HEK293 (cell line): ENCODE results near the gene PPRC1.

Source experiments
- BCL11B ChIP-seq: fragments of 450-650 bp; formaldehyde crosslinking; IDR thresholded peaks from 2 replicates; pipeline ENCODE4 v1.5.1; 2016; ENCODE audit warnings: low read depth, missing biosample characterization, missing genetic modification characterization
- EGR2 ChIP-seq: fragments of 450-650 bp; formaldehyde crosslinking; IDR thresholded peaks from 2 replicates; pipeline ENCODE4 v1.5.1; 2016; ENCODE audit warnings: low read depth, missing biosample characterization, missing genetic modification characterization
- GLI2 ChIP-seq: fragments of 450-650 bp; formaldehyde crosslinking; IDR thresholded peaks from 2 replicates; pipeline ENCODE4; 2017; ENCODE audit warnings: missing biosample characterization, missing genetic modification characterization, low read depth, borderline replicate concordance
- GLIS1 ChIP-seq: fragments of 450-650 bp; formaldehyde crosslinking; IDR thresholded peaks from 2 replicates; pipeline ENCODE4 v1.5.1; 2016; ENCODE audit warnings: missing biosample characterization, missing genetic modification characterization
- GLIS2 ChIP-seq: fragments of 450-650 bp; formaldehyde crosslinking; IDR thresholded peaks from 2 replicates; pipeline ENCODE4 v1.5.1; 2016; ENCODE audit warnings: missing biosample characterization, missing genetic modification characterization
- HOXC10 ChIP-seq: sonication (generic); formaldehyde crosslinking; IDR thresholded peaks from 2 replicates; pipeline ENCODE4 v1.8.1; 2023; ENCODE audit warnings: mild to moderate bottlenecking, missing genetic modification reagents
- HOXD13 ChIP-seq: sonication (generic); formaldehyde crosslinking; IDR thresholded peaks from 2 replicates; pipeline ENCODE4 v1.8.0; 2022; ENCODE audit warnings: missing genetic modification reagents, borderline replicate concordance
- KLF1 ChIP-seq: fragments of 450-650 bp; formaldehyde crosslinking; IDR thresholded peaks from 2 replicates; pipeline ENCODE4 v1.5.1; 2016; ENCODE audit warnings: missing biosample characterization, missing genetic modification characterization
- KLF8 ChIP-seq: fragments of 450-650 bp; formaldehyde crosslinking; IDR thresholded peaks from 2 replicates; pipeline ENCODE4 v1.5.1; 2016; ENCODE audit warnings: missing biosample characterization, missing genetic modification characterization
- MEIS1 ChIP-seq: sonication (generic); formaldehyde crosslinking; IDR thresholded peaks from 2 replicates; pipeline ENCODE4 v1.8.1; 2022; ENCODE audit warnings: missing genetic modification reagents, mild to moderate bottlenecking, borderline replicate concordance
- MYNN ChIP-seq: fragments of 450-650 bp; formaldehyde crosslinking; IDR thresholded peaks from 2 replicates; pipeline ENCODE4 v1.5.1; 2016; ENCODE audit warnings: missing biosample characterization, missing genetic modification characterization, borderline replicate concordance
- PBX3 ChIP-seq: sonication (generic); formaldehyde crosslinking; IDR thresholded peaks from 2 replicates; pipeline ENCODE4 v1.8.1; 2022; ENCODE audit warnings: mild to moderate bottlenecking, moderate library complexity, missing genetic modification reagents
- PRDM6 ChIP-seq: fragments of 450-650 bp; formaldehyde crosslinking; IDR thresholded peaks from 2 replicates; pipeline ENCODE4 v1.5.1; 2017; ENCODE audit warnings: missing biosample characterization, missing genetic modification characterization
- SETDB1 ChIP-seq: IDR thresholded peaks from one replicate; pipeline ENCODE4 v1.6.1; 2017; ENCODE audit warnings: mild to moderate bottlenecking, low read length, moderate library complexity, mixed read lengths; ENCODE audit not compliant: insufficient read length
- SP7 ChIP-seq: fragments of 450-650 bp; formaldehyde crosslinking; IDR thresholded peaks from 2 replicates; pipeline ENCODE4 v1.5.1; 2016; ENCODE audit warnings: missing biosample characterization, missing genetic modification characterization
- ZBTB17 ChIP-seq: fragments of 450-650 bp; formaldehyde crosslinking; IDR thresholded peaks from 2 replicates; pipeline ENCODE4 v1.5.1; 2016; ENCODE audit warnings: missing biosample characterization, missing genetic modification characterization
- ZBTB6 ChIP-seq: fragments of 450-650 bp; formaldehyde crosslinking; IDR thresholded peaks from 2 replicates; pipeline ENCODE4 v1.5.1; 2017; ENCODE audit warnings: missing biosample characterization, missing genetic modification characterization
- ZFHX2 ChIP-seq: fragments of 450-650 bp; formaldehyde crosslinking; conservative IDR thresholded peaks from 2 replicates; pipeline ENCODE4 v1.5.1; 2016; ENCODE audit warnings: missing biosample characterization, missing genetic modification characterization
- ZIC2 ChIP-seq: fragments of 450-650 bp; formaldehyde crosslinking; IDR thresholded peaks from 2 replicates; pipeline ENCODE4 v1.5.1; 2016; ENCODE audit warnings: missing biosample characterization, missing genetic modification characterization
- ZNF10 ChIP-seq: fragments of 450-650 bp; formaldehyde crosslinking; IDR thresholded peaks from 2 replicates; pipeline ENCODE4 v1.5.1; 2017; ENCODE audit warnings: missing biosample characterization, missing genetic modification characterization
- ZNF114 ChIP-seq: fragments of 450-650 bp; formaldehyde crosslinking; IDR thresholded peaks from 2 replicates; pipeline ENCODE4 v1.5.0; 2017; ENCODE audit warnings: missing biosample characterization, missing genetic modification characterization
- ZNF146 ChIP-seq: fragments of 450-650 bp; formaldehyde crosslinking; IDR thresholded peaks from 2 replicates; pipeline ENCODE4 v1.5.1; 2016; ENCODE audit warnings: missing biosample characterization, missing genetic modification characterization
- ZNF221 ChIP-seq: fragments of 450-650 bp; formaldehyde crosslinking; IDR thresholded peaks from 2 replicates; pipeline ENCODE4 v1.5.1; 2017; ENCODE audit warnings: missing biosample characterization, missing genetic modification characterization, borderline replicate concordance
- ZNF24 ChIP-seq: fragments of 450-650 bp; formaldehyde crosslinking; IDR thresholded peaks from 2 replicates; pipeline ENCODE4 v1.5.1; 2016; ENCODE audit warnings: missing biosample characterization, missing genetic modification characterization
- ZNF341 ChIP-seq: fragments of 450-650 bp; formaldehyde crosslinking; IDR thresholded peaks from 2 replicates; pipeline ENCODE4; 2016; ENCODE audit warnings: low read depth, missing biosample characterization, missing genetic modification characterization
- ZNF362 ChIP-seq: fragments of 450-650 bp; formaldehyde crosslinking; IDR thresholded peaks from 2 replicates; pipeline ENCODE4 v1.5.1; 2016; ENCODE audit warnings: missing biosample characterization, missing genetic modification characterization
- ZNF501 ChIP-seq: fragments of 450-650 bp; formaldehyde crosslinking; IDR thresholded peaks from 2 replicates; pipeline ENCODE4 v1.5.1; 2016; ENCODE audit warnings: missing biosample characterization, missing genetic modification characterization
- ZNF561 ChIP-seq: fragments of 450-650 bp; IDR thresholded peaks from 2 replicates; pipeline ENCODE4 v1.5.1; 2018; ENCODE audit warnings: missing biosample characterization, missing genetic modification characterization, borderline replicate concordance
- ZNF585B ChIP-seq: fragments of 450-650 bp; formaldehyde crosslinking; IDR thresholded peaks from 2 replicates; pipeline ENCODE4 v1.5.1; 2016; ENCODE audit warnings: missing biosample characterization, missing genetic modification characterization
- ZNF596 ChIP-seq: fragments of 450-650 bp; IDR thresholded peaks from 2 replicates; pipeline ENCODE4 v1.5.0; 2018; ENCODE audit warnings: missing biosample characterization, mild to moderate bottlenecking, missing genetic modification characterization, moderate library complexity
- ZNF629 ChIP-seq: fragments of 450-650 bp; formaldehyde crosslinking; IDR thresholded peaks from 2 replicates; pipeline ENCODE4 v1.5.1; 2017; ENCODE audit warnings: missing biosample characterization, missing genetic modification characterization
- ZNF658 ChIP-seq: fragments of 450-650 bp; formaldehyde crosslinking; IDR thresholded peaks from 2 replicates; pipeline ENCODE4; 2016; ENCODE audit warnings: missing biosample characterization, missing genetic modification characterization
- ZNF692 ChIP-seq: fragments of 450-650 bp; formaldehyde crosslinking; IDR thresholded peaks from 2 replicates; pipeline ENCODE4 v1.5.1; 2016; ENCODE audit warnings: missing biosample characterization, missing genetic modification characterization
- ZNF768 ChIP-seq: fragments of 450-650 bp; formaldehyde crosslinking; IDR thresholded peaks from 2 replicates; pipeline ENCODE4 v1.5.1; 2018; ENCODE audit warnings: missing biosample characterization, mild to moderate bottlenecking, missing genetic modification characterization
- ZNF785 ChIP-seq: fragments of 450-650 bp; formaldehyde crosslinking; IDR thresholded peaks from 2 replicates; pipeline ENCODE4 v1.5.1; 2016; ENCODE audit warnings: missing biosample characterization, missing genetic modification characterization
- ZSCAN30 ChIP-seq: fragments of 450-650 bp; IDR thresholded peaks from 2 replicates; pipeline ENCODE4 v1.5.1; 2018; ENCODE audit warnings: missing biosample characterization, mild to moderate bottlenecking, missing genetic modification characterization, moderate library complexity

Gene PPRC1

GRCh38 chr10:102133373-102134195, 744 bp downstream of the PPRC1 start (continued):
- TF ChIP-seq PBX3 (CRISPR knock-in tag) (no peak; the same call in 1 of the 2 replicates), KLF1 (tag by site-specific recombination) (peak; percentile 63), HOXD13 (CRISPR knock-in tag) (no peak), ZNF596 (tag by site-specific recombination) (no peak), ZNF785 (tag by site-specific recombination) (no peak), PRDM6 (tag by site-specific recombination) (no peak), ZBTB17 (tag by site-specific recombination) (peak; percentile 93), ZNF768 (tag by site-specific recombination) (no peak; the same call in 1 of the 2 replicates), ZNF501 (tag by site-specific recombination) (no peak), SP7 (peak; percentile 50; the same call in 1 of the 2 replicates), BCL11B (tag by site-specific recombination) (no peak), ZNF24 (no peak), GLIS1 (peak; percentile 72), GLIS2 (peak; percentile 92), ZBTB6 (tag by site-specific recombination) (0 out of 2 replicates have a peak, but pooled peaks have one; percentile 4), SETDB1 (no peak), ZIC2 (tag by site-specific recombination) (0 out of 2 replicates have a peak, but pooled peaks have one; percentile 14), ZFHX2 (peak; percentile 60), HOXC10 (CRISPR knock-in tag) (no peak), ZNF114 (no peak), ZNF629 (tag by site-specific recombination) (no peak), KLF8 (tag by site-specific recombination) (peak; percentile 65), ZNF362 (no peak), ZNF10 (tag by site-specific recombination) (no peak), ZNF658 (tag by site-specific recombination) (no peak), MEIS1 (CRISPR knock-in tag) (no peak), ZSCAN30 (peak; percentile 78), ZNF585B (no peak), GLI2 (no peak), ZNF561 (tag by site-specific recombination) (no peak; the same call in 1 of the 2 replicates), ZNF692 (peak; percentile 86), ZNF146 (no peak; the same call in 1 of the 2 replicates), ZNF341 (tag by site-specific recombination) (peak; percentile 69), MYNN (tag by site-specific recombination) (no peak), EGR2 (tag by site-specific recombination) (no peak), ZNF221 (tag by site-specific recombination) (no peak)
